HUES64 (cell line): ENCODE data around the gene ATP2B3. TPM values are rescaled to one million over a fixed set of nuclear protein-coding genes. Genes with fewer than 3 reads are reported as not detected.

ENCODE experiments used
- H3K27ac ChIP-seq: 2 replicates; pipeline ENCODE4 v1.7.0; 2013; ENCODE audit warnings: low read depth, low read length, inconsistent platforms
- H3K27me3 ChIP-seq: 2 replicates; pipeline ENCODE4 v1.6.1; 2013; ENCODE audit warnings: mild to moderate bottlenecking, low read length; ENCODE audit not compliant: insufficient read depth
- H3K36me3 ChIP-seq: 2 replicates; pipeline ENCODE4 v1.6.1; 2013; ENCODE audit warnings: mild to moderate bottlenecking, low read length; ENCODE audit not compliant: insufficient read depth
- H3K4me1 ChIP-seq: 2 replicates; pipeline ENCODE4 v1.6.1; 2013; ENCODE audit warnings: mild to moderate bottlenecking, low read length, moderate library complexity; ENCODE audit not compliant: insufficient read depth
- H3K4me3 ChIP-seq: 2 replicates; pipeline ENCODE4 v1.5.1; 2013; ENCODE audit warnings: mild to moderate bottlenecking, low read length, moderate library complexity
- H3K9ac ChIP-seq: 2 replicates; pipeline ENCODE4 v1.6.1; 2013; ENCODE audit warnings: mild to moderate bottlenecking, low read depth, low read length
- H3K9me3 ChIP-seq: 2 replicates; pipeline ENCODE4 v1.6.1; 2013; ENCODE audit warnings: low read depth, low read length; ENCODE audit not compliant: insufficient read depth
- WGBS: fragments of 150-250, 120-280 bp; methylation state at CpG from one replicate; pipeline ENCODE4 v1.1.7; 2013; ENCODE audit warnings: missing lambda C conversion rate; 5-methylcytosine and 5-hydroxymethylcytosine counted together
- polyA plus RNA-seq, 2 experiments: library from polyadenylated mRNA; stranded (reverse); fragments of 50-300 nt; gene quantifications; one replicate each; pipeline ENCODE4 v1.2.3, GENCODE V29; 2013

The ATP2B3 gene
- 0.10 TPM for polyA plus RNA-seq (2013, experiment 1 of 2)
- polyA plus RNA-seq (2013, experiment 2 of 2) = 0.44 TPM

GRCh38 chrX:153517423-153517822, at the start of gene ATP2B3:
Gene ATP2B3 (plus strand): TSS chrX:153517642. CDS start chrX:153536248, 18,606 bp downstream.
- Histone ChIP-seq H3K27me3 (peaks cover 47% of the 10 kb centered on the region), H3K4me3 (peak within 1 kb of the TSS; percentile 41), H3K9me3 (no peaks in the 10 kb centered on the region), H3K4me1 (no peaks in the 10 kb centered on the region), H3K9ac (no peak within 1 kb of the TSS), H3K36me3 (no peaks in the 10 kb centered on the region), H3K27ac (no peak within 1 kb of the TSS)
- 2% methylated on average over 44 of the region's 50 CpGs for WGBS

- H3K4me1 ChIP-seq = no peaks in the 10 kb centered on the region
- H3K9ac ChIP-seq = no peak overlapping the region
- no peaks in the 10 kb centered on the region for H3K27me3 ChIP-seq
- H3K36me3 ChIP-seq = peaks cover 7% of the 10 kb centered on the region; the same call in 1 of the 2 replicates
- no peak overlapping the region for H3K4me3 ChIP-seq
- H3K9me3 ChIP-seq = no peaks in the 10 kb centered on the region
- no peak overlapping the region for H3K27ac ChIP-seq
- WGBS = 88% methylated on average over 10 of the region's 12 CpGs
Observed at GRCh38 chrX:153468008-153468580, 49.3 kb upstream of the ATP2B3 start.

DNA sequence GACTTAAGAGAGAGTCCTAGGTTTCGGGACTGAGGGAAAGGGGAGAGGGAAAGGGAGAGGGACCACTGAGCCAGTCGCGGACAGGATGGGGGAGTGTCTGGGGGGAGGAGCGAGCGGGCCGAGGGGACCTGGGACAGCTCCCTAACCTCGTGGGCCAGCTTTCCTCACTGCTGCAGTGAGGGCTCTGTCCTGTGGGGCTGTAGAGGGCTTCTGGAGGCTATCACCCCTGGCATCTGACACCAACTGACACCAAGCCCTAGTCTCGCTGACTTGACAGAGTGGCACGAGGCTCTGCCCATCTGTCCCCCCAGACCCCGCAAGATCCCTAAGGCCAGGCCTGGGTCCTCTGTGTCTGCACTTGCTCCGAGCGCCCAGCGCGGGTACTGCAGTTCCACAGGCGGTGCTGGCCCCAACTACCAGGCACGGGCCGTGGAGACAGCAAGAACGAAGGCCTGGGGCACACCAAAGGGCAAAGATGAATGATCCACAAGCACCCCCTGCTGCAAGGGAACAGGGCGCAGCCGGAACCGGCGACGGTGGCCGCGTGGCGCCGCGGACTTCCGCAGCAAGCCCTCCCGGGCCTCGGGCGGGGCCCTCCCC, 47.5 kb upstream of the ATP2B3 start:
- H3K27ac ChIP-seq = no peak overlapping the region
- no peaks in the 10 kb centered on the region for H3K4me1 ChIP-seq
- peak overlapping the region; percentile 56 for H3K9ac ChIP-seq
- under 1% methylated on average over 29 of the region's 32 CpGs for WGBS
- peaks cover 11% of the 10 kb centered on the region for H3K27me3 ChIP-seq
- H3K4me3 ChIP-seq = peak overlapping the region; percentile 86
- H3K36me3 ChIP-seq = 0 out of 2 replicates have a peak, but pooled peaks cover 3% of the 10 kb centered on the region
- H3K9me3 ChIP-seq = no peaks in the 10 kb centered on the region

DNA sequence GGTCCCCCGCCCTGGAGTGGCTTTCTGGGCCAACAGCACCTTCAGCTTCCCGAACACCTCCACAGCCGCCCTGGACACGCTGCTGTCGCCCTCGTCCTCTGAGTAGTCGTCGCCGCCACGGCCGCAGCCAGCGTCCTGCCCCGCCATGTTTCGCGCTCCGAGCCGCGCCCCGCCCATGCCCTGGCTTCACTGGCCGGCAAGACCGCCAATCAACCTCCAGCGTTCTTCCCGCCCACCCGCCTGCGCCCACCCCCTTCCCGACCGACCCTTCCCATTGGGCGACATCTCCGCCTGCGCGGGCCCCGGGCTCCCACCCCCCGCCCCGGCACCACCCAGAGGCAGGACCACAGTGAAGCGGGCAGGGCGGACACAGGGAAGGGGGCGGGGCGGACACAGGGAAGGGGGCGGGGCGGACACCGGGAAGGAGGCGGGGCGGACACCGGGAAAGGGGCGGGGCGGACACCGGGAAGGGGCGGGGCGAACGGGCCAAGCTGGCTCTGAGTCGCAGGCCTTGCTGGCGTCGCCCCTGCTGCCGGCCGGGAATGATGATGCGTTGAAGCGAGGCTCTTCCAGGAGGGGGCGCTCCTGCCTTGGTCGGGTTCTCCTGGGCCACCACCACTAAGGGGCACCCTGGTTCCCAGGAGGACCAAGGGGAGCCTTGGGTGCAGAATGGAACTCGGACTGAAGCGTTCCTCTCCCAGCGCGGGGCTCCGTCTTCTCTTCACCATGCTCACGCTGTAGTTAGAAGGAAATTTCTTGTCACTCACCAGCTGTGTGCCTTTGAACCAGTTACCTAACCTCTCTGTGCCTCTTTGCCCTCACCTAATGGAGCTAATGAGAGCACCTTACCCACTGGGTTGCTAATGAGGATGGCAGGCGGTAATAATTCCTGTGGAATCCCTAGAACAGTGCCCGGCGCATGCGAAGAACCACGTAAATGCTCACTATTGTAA, 46.8 kb upstream of the ATP2B3 start, which contains the start of gene HAUS7:
Gene HAUS7, minus strand, starts transcription at position 166 of the 953 bp plus-strand sequence. Its CDS starts 19 bp downstream, at position 147.
- Histone ChIP-seq H3K9ac (peak within 1 kb of the TSS; percentile 56), H3K4me3 (peak within 1 kb of the TSS; percentile 86), H3K36me3 (0 out of 2 replicates have a peak, but pooled peaks cover 3% of the 10 kb centered on the region), H3K27ac (no peak within 1 kb of the TSS), H3K4me1 (no peaks in the 10 kb centered on the region), H3K27me3 (peaks cover 19% of the 10 kb centered on the region), H3K9me3 (no peaks in the 10 kb centered on the region)
- WGBS = 7% methylated on average over 52 of the region's 70 CpGs

- H3K9ac ChIP-seq = no peak overlapping the region
- H3K4me1 ChIP-seq = no peaks in the 10 kb centered on the region
- 0 out of 2 replicates have a peak, but pooled peaks cover 3% of the 10 kb centered on the region for H3K36me3 ChIP-seq
- H3K4me3 ChIP-seq = no peak overlapping the region
- WGBS = 77% methylated on average over 10 of the region's 11 CpGs
- no peak overlapping the region for H3K27ac ChIP-seq
- no peaks in the 10 kb centered on the region for H3K9me3 ChIP-seq
- H3K27me3 ChIP-seq = peaks cover 27% of the 10 kb centered on the region
Observed at GRCh38 chrX:153471663-153472280, 45.7 kb upstream of the ATP2B3 start.

GRCh38 chrX:153473126-153473525, 44.3 kb upstream of the ATP2B3 start:
- WGBS = 100% methylated on average over 9 of the region's 10 CpGs
- no peak overlapping the region for H3K9ac ChIP-seq
- peaks cover 27% of the 10 kb centered on the region for H3K27me3 ChIP-seq
- H3K36me3 ChIP-seq = no peaks in the 10 kb centered on the region
- H3K4me1 ChIP-seq = 0 out of 2 replicates have a peak, but pooled peaks cover 5% of the 10 kb centered on the region
- no peak overlapping the region for H3K4me3 ChIP-seq
- no peaks in the 10 kb centered on the region for H3K9me3 ChIP-seq
- no peak overlapping the region for H3K27ac ChIP-seq

DNA sequence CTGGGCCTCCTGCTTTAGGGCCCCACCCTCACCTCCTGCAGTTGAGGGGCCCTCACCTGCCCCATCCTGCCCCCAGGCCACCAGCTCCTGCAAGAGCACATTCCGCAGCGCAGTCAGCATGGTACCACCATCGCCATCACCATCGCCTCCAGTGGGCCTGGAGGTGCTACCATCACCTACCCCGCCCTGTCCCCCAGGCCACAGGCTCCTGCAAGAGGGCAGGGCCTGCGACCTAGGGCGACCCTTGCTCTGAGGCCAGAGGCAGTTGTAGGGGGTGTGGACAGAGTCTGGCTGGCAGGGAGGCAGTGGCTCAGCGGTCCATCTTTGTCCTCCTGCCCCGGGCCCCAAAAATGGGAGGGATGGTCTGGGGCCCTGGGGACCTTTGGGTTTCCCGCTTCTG, 43.2 kb upstream of the ATP2B3 start:
- WGBS = 95% methylated on average over 7 of the region's 10 CpGs
- Histone ChIP-seq H3K36me3 (no peaks in the 10 kb centered on the region), H3K4me3 (no peak overlapping the region), H3K4me1 (0 out of 2 replicates have a peak, but pooled peaks cover 5% of the 10 kb centered on the region), H3K9me3 (no peaks in the 10 kb centered on the region), H3K27ac (no peak overlapping the region), H3K9ac (no peak overlapping the region), H3K27me3 (peaks cover 27% of the 10 kb centered on the region)

DNA sequence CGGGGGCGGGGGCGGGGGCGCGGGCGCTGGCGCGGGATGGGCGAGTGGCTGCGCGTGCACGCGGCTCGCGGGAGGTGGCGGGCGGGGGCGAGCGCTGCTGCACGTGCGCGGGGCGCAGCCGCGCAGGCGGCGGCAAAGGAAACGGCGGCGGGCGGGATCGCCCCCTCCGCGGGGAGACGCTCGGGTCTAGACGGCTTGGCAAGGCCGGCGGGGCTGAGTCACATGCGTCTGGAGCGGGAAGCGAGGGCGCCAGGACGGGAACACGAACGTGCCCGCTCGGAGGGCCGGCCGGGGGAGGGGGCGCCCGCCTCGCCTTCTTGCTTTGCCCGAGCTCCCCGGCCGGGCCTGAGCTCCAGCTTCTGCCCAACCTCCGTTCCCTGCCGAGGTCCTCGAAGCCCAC, 42.7 kb upstream of the ATP2B3 start:
- no peak overlapping the region for H3K9ac ChIP-seq
- 0 out of 2 replicates have a peak, but pooled peaks cover 5% of the 10 kb centered on the region for H3K4me1 ChIP-seq
- H3K36me3 ChIP-seq = no peaks in the 10 kb centered on the region
- 17% methylated on average over 59 of the region's 59 CpGs for whole genome bisulfite sequencing
- peaks cover 27% of the 10 kb centered on the region for H3K27me3 ChIP-seq
- H3K9me3 ChIP-seq = no peaks in the 10 kb centered on the region
- H3K27ac ChIP-seq = no peak overlapping the region
- no peak overlapping the region for H3K4me3 ChIP-seq

GRCh38 chrX:153475271-153475670, 42.2 kb upstream of the ATP2B3 start:
- 87% methylated on average over 7 of the region's 7 CpGs for WGBS
- Histone ChIP-seq H3K27me3 (peaks cover 27% of the 10 kb centered on the region), H3K36me3 (no peaks in the 10 kb centered on the region), H3K9ac (no peak overlapping the region), H3K9me3 (no peaks in the 10 kb centered on the region), H3K4me1 (0 out of 2 replicates have a peak, but pooled peaks cover 5% of the 10 kb centered on the region), H3K27ac (no peak overlapping the region), H3K4me3 (no peak overlapping the region)

DNA sequence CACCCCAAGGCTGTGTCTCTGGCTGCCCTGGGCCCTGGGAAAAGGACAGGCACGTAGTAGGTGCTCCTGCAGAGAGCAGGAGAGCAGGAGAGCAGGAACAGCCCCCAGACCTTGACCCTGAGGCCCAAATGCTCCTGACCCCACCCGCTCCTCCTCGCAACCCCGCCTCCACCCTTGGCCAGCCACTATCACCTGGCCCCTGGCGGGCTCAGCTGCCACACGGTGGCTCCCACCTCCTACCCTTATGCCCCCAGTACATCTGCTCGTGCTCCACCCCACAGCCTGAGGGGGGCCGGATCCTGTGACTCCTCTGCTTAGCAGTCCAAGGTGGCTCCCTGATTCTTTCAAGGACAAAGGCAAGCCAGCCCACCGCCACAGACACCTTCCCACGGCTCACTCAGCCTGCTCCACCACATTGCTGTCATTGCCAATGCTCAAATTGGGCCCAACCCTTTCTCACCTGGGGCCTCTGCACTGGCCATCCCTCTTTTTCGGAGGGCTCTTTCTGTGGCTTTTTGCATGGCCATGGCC, 41.6 kb upstream of the ATP2B3 start:
- Histone ChIP-seq H3K27me3 (peaks cover 27% of the 10 kb centered on the region), H3K9ac (no peak overlapping the region), H3K36me3 (no peaks in the 10 kb centered on the region), H3K4me1 (0 out of 2 replicates have a peak, but pooled peaks cover 5% of the 10 kb centered on the region), H3K9me3 (no peaks in the 10 kb centered on the region), H3K4me3 (no peak overlapping the region), H3K27ac (no peak overlapping the region)
- 81% methylated on average over 11 of the region's 11 CpGs for WGBS
